GM21529 (cell line): ENCODE data around the gene CCBE1.
A peak's percentile ranks its signal among the peaks of the same experiment; 100 is the strongest.
"Not testable (repeated sequence)": the region's sequence is repeated elsewhere in the genome, so short reads cannot be mapped to it uniquely, and the experiment has no call there.

Source experiments
- ATAC-seq: cut with Tn5 transposase; IDR thresholded peaks from one replicate; pipeline ENCODE4 v1.9.1; 2021; ENCODE audit not compliant: unreplicated experiment

The CCBE1 gene

GRCh38 chr18:59659508-59660170 lies 37.6 kb downstream of the CCBE1 start:
- ATAC-seq, result no peak

DNA sequence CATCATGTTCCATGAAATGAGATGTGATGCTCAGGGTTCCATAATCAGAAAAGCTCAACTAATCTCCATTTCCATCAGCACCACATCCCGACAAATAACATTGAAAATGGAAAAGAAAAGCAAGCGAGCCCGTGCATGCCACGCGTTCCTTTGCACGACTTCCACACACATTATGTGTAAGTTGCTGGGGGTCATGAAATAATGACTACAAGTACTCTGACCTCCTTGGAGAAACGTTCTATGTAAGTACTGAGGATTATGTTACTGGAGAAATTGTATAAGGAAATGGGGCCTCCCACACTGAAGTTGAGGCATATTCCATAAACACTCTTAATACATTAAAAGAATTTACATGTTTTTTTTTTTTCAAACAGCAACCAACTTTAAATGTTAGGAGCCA lies 38.3 kb downstream of the CCBE1 start:
- no peak for ATAC-seq

- peak; percentile 44 for ATAC-seq
Measured at GRCh38 chr18:59657012-59657411, 40.2 kb downstream of the CCBE1 start.

- no peak for ATAC-seq
Measured at GRCh38 chr18:59656373-59656887, 40.8 kb downstream of the CCBE1 start.

DNA sequence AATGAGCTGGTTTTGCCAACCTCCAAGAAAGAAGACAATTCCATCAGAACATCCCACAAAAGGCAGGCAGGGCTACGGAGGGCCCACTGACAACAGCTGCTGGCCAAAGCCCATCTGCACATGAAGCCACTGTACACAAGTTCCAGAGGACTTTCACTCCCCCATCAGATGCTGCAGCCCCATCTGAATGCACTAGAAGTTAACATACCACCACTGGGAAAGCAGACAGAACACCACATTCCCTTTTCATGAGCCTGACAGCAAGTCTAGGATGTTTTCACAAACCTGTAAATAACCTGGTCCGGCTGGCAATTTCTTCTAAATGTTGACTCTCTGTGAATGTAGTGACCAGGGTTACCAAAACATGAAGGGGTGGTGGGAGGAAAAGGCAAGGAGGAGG lies 41.5 kb downstream of the CCBE1 start:
- ATAC-seq, result no peak

- no peak for ATAC-seq
Measured at GRCh38 chr18:59651071-59651470, 46.2 kb downstream of the CCBE1 start.

DNA sequence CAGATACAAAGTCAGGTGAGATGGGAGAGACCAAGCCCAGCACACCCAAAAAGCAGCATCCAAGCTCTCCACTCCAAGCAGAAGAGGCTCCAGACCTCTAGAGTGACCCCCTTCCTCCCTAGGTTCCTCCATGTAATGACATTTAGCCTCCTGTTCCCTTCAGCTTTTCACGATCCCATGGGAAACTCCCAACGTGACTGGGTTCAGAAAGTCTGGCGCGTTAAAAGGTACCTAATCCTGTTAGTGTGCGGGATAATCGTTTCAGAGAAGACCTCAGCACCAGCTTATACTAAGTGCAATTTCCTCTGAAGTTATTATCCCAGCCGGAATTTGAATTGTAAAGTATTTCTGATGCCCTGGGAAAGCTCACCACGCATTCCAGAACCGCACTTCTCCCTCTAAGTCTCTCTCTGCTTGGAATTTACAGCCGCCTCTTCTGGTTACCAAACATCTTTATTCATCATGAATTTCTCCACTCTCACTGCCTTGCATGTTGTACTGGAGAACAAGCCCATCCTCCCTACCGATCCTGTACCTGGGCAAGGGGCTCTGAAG lies 46.9 kb downstream of the CCBE1 start:
- no peak for ATAC-seq

DNA sequence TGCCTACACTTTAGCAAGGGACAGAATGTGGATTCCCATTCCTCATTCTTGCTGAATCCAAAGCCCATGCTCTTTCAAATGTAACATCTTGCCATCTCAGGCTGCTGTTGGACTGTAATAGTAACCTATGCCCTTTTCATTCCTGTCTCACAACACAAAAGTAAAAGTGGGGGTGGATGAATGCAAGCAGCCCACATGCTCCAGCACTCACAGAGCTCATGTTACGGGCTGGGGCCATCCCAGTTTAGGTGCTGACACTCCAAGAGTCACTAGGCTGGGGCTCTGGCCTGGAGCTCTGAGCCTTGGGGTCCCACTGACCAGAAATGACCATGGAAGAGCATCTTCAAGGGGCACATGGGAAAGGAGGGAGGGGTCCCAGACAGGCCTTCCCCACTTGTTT lies 47.6 kb downstream of the CCBE1 start:
- ATAC-seq, result no peak

- ATAC-seq, result not testable (repeated sequence)
Measured at GRCh38 chr18:59648469-59648868, 48.8 kb downstream of the CCBE1 start.

GRCh38 chr18:59646963-59647307 lies 50.3 kb downstream of the CCBE1 start:
- ATAC-seq, result no peak

DNA sequence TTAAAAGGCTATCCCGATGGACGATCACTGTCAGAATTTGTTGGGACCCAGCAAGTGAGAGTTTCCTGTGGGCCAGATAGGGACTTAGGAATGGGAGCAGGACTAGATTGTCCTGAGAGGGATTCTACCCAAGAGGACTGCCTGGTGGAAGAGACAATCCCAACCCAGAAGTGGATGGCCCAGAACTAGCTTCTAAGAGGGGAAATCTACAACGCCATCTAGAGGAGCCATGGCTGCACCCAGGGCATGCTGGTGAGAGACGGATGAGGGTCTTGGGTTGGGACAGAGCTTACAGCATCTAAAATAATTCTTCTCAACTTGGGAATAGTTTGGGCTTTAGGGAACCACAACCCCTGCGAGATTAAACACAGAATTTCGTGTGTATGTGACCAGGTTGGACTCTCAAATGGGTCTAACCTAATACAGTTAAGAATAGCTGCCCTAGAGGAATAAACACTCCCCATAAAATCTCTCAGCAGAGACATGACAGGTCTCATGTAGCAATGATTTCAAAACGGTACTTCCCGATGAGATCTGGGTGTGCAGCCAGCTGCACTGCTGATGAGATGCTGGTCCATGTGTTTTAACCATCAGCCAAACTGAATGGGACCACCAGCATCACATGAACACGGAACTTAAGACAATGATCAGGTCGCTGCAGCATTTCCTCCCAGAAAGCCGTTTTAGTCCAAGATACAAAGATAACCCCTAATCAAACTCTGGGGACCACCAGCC lies 50.8 kb downstream of the CCBE1 start:
- ATAC-seq, result no peak

DNA sequence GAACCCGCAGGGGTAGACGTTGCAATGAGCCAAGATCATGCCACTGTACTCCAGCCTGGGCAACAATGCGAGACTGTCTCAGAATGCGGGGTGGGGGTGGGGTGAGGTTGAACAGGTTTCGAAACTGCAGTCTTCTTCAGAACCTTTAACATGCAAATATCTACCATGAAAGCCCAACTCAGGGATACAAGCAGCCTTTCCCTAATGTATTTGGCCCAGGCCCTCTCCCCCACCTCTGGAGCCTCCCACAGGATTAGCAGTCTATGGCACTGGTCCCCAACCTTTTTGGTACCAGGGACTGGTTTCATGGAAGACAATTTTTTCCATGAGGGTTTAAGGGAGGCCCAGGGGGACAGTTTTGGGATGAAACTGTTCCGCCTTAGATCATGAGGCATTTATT lies 53.5 kb downstream of the CCBE1 start:
- no peak for ATAC-seq

DNA sequence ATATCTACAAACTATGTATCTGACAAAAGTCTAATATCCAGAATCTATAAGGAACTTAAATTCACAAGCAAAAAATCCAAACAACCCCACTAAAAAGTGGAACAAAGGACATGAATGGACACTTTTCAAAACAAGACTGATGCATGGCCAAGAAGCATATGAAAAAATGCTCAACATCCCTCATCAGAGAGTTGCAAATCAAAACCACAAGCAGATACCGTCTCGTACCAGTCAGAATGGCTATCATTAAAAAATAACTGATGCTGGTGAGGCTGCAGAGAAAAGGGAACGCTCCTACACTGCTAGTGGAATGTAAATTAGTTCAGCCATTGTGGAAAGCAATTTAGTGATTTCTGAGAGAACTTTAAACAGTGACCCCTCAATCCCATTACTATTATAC lies 56.5 kb downstream of the CCBE1 start:
- ATAC-seq, result no peak

GRCh38 chr18:59639821-59640220 lies 57.4 kb downstream of the CCBE1 start:
- no peak for ATAC-seq

GRCh38 chr18:59639136-59639535 lies 58.1 kb downstream of the CCBE1 start:
- ATAC-seq, result no peak

GRCh38 chr18:59633961-59634485 lies 63.2 kb downstream of the CCBE1 start:
- ATAC-seq, result no peak

DNA sequence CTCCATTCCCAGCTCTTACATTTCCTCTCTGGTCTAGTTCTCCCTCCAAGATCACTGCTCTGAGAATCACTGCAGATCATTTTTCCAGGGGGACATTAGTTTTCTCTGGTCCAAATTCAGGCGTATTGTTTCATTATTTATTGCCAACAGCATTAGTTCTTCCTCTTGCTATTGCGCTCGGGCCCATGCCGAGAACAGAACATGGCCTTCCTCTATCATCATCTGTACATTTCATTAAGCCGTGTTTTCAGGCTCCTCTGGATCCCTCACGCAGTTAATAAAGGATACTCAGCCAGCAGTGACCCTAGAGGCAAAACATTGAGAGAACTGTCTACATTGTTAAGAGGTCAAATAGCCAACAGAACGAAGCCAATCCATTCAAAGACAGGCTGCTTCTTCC lies 63.9 kb downstream of the CCBE1 start:
- no peak for ATAC-seq

DNA sequence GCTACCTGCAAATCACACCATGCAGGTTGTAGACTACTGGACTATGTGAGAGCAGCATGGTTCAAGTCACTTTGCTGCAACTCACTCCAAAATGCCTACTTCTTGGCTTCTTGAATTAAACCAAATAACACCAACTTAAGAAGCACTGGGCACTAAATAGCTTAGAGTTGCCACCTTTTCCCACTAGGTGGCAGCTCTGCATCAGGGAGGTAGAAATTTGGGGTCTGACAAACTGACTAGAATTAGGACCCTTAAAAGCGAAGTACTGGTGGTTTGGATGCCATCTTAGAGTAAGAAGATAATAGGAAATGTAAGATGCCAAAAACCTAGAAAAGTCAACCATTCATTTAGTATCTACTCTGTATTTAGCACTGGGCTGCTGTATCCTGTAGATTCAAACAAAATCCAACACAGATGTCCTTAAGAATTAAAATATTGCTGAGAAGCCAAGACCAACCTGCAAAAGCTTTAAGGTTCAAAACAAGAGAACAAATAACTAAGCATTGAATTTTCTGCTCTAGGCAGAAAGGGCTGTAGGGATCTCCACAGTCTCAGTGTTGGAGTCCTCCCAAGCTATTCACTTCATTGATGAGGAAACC lies 65.5 kb downstream of the CCBE1 start:
- ATAC-seq, result no peak

DNA sequence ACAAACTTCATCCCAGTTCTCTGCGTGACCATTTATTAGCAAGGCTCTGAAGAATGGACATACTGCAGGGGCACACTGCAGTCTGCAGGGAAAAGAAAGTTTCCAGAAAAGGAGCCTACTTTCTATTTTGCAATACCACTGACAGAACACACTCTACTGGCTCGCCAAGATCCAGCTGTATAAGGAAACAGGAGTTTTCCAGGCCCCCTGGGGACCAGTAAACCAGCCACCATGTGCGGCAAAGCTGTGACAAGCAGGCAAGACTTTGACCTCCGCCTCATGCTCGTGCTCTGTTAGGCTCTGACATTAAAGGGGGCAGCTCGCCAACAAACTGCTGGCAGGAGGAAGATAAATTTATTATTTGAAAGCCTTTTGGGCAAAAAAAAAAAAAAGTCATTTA lies 67.3 kb downstream of the CCBE1 start:
- no peak for ATAC-seq

- ATAC-seq, result no peak
Measured at GRCh38 chr18:59628995-59629394, 68.2 kb downstream of the CCBE1 start.

- ATAC-seq, result no peak
Measured at GRCh38 chr18:59627414-59627813, 69.8 kb downstream of the CCBE1 start.

DNA sequence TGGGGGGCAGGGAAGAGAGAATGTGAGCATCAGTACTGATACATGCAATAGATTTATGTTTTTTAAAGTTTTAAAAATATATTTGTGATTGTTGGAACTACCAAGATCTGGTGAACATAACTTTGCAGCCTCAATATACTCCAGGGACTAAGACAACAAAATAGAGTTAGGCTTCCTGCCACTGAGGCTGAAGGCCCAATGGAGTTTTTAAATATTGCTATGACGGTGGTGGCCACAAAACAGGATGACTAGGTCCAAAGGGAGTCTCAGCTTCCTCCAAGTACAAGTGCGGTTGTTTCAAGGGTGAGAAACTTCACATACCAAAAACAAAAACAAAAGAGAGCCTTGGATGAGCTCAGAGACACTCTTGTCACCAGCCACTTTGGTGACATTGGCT lies 72.9 kb downstream of the CCBE1 start:
- no peak for ATAC-seq
